Skeletal muscle tissue (tissue), 4 donors: Measurements from ENCODE around the gene SFMBT1. TPM values are rescaled to one million over a fixed set of nuclear protein-coding genes. Genes with fewer than 3 reads are reported as not detected.

Source experiments
- H3K27ac ChIP-seq: one replicate; pipeline ENCODE4 v1.7.0; 2013; ENCODE audit warnings: mild to moderate bottlenecking, low read depth, low read length, inconsistent platforms
- H3K27me3 ChIP-seq, 3 donors: one replicate each; pipeline ENCODE4 v1.7.0; 2013; ENCODE audit warnings: low read length in 3 of 3; ENCODE audit not compliant: control insufficient read depth in 3 of 3, insufficient read depth in 3 of 3
- H3K36me3 ChIP-seq, 3 donors: one replicate each; pipeline ENCODE4 v1.7.0; 2013; ENCODE audit warnings: low read length in 3 of 3; ENCODE audit not compliant: control insufficient read depth in 3 of 3, insufficient read depth in 3 of 3
- H3K4me1 ChIP-seq, 3 donors: one replicate each; pipeline ENCODE4 v1.7.0; 2013; ENCODE audit warnings: low read length in 3 of 3, mild to moderate bottlenecking in 3 of 3; ENCODE audit not compliant: control insufficient read depth in 3 of 3, insufficient read depth in 3 of 3
- H3K4me3 ChIP-seq, 3 donors: one replicate each; pipeline ENCODE4 v1.7.0; 2013; ENCODE audit warnings: low read length in 3 of 3
- H3K9ac ChIP-seq, 3 donors: one replicate each; pipeline ENCODE4 v1.7.0; 2013; ENCODE audit warnings: low read length in 3 of 3, mild to moderate bottlenecking in 3 of 3, moderate library complexity in 2 of 3, low read depth in 1 of 3
- H3K9me3 ChIP-seq, 3 donors: one replicate each; pipeline ENCODE4 v1.7.0; 2013; ENCODE audit warnings: low read length in 3 of 3; ENCODE audit not compliant: control insufficient read depth in 3 of 3
- total RNA-seq: library from RNA; depleted of rRNA; stranded (reverse); fragments of >200 nt; gene quantifications from one replicate; pipeline ENCODE4 v1.2.3, GENCODE V29; 2014
- donor health status: Osteomylitis.

SFMBT1 gene
- total RNA-seq, 1 donor from 2014 or later: 11.0 TPM

DNA sequence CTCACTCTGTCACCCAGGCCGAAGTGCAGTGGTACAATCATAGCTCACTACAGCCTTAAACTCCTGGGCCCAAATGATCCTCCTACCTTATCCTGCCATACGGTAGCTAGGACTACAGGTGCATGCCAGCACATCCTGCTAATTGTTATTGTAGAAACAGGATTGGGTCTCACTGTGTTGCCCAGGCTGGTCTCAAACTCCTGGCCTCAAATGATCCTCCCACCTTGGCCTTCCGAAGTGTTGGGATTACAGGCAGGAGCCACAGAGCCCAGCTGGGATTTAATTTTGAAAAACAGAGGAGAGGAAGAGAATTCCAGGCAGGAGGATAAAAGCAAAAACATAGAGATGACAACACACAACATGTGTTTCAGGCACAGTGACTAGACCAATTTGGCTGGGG, 40.5 kb downstream of the SFMBT1 start:
- Histone ChIP-seq H3K4me3 (no peak overlapping the region), H3K27me3 (no peaks in the 10 kb centered on the region), H3K9me3 (no peaks in the 10 kb centered on the region), H3K36me3 (no peaks in the 10 kb centered on the region), H3K9ac (no peak overlapping the region), H3K4me1 (peaks cover 0 to 10% (median 6%) of the 10 kb centered on the region in 3 donors), H3K27ac (no peak overlapping the region)

DNA sequence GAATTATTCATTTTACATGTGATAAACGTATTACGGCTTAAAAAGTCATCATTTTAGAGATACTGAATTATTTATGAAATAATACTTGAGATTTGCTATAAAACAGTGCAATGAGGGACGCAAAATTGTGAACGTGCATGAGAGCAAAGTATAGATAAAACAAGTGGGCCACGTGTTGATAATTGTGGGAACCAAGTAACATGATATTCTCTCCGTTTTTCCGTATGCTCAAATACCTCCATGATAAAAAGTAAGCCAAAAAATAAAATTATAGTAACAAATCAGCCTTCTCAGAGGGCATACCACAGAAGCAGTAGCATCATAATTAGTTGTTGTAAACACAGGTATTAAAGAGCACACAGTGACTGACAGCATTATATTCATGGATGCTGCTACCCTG, 42.6 kb downstream of the SFMBT1 start:
- H3K27ac ChIP-seq: no peak overlapping the region
- no peak overlapping the region for H3K9ac ChIP-seq
- no peak overlapping the region for H3K4me3 ChIP-seq
- no peaks in the 10 kb centered on the region for H3K27me3 ChIP-seq
- H3K4me1 ChIP-seq: peaks cover 0 to 7% (median 0%) of the 10 kb centered on the region in 3 donors
- H3K9me3 ChIP-seq: no peaks in the 10 kb centered on the region
- H3K36me3 ChIP-seq: no peaks in the 10 kb centered on the region

DNA sequence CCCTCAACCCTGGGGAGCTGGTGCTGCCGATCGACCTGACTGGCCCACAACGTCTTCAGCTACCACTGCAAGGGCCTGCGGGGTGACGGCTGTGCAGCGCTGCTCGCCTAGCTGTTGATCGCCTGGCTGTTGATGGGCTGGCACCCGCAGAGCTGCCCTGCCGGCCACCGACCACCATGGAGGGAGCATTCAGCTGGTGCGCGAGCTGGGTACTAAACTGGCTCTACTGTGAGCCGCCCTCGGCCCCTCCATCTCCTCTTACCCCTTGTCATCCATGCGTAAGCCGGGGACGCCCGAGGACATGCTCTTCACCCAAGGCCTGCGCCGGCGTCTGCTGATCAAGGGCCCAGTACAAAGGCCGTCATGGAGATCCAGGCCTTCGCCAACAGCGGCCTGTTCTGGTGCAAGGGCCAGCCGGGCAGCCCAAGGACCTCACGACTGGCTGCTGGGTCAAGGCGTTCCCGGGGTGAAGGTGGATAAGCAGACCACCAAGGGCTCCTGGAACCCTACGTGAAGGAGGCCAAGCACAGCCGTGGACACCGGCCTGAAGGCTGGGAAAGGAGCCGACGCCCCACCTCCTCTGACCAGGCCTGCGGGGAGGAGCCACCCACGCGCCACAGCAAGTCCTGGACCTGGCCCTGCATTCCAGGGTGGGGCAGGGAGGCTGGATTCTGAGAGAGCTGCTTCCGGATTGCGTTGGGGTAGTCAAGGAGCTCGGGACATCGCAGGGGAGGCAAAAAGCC, 46.9 kb downstream of the SFMBT1 start:
- Histone ChIP-seq H3K36me3 (no peaks in the 10 kb centered on the region), H3K27me3 (no peaks in the 10 kb centered on the region), H3K27ac (no peak overlapping the region), H3K4me1 (no peaks in the 10 kb centered on the region), H3K9me3 (no peaks in the 10 kb centered on the region), H3K4me3 (no peak overlapping the region), H3K9ac (no peak overlapping the region)

DNA sequence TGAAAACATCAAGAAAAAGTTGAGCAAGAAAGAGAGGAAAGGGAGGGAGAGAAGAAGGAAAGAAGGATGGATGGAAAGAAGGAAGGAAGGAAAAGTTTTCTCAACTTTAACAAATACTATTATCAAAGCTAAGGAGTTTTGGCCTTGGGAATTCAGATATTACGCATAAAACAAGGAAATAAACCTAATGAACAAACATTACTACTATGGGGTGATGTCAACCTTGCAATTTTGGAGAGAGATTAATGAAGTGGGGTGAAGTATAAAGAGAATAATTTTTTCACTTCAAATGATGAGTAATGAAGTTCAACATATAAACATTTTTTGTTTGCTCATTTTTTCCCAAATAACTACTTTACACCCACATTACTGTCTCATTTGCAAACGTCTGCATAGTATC, 55.2 kb downstream of the SFMBT1 start:
- Histone ChIP-seq H3K9me3 (no peaks in the 10 kb centered on the region), H3K9ac (no peak overlapping the region), H3K4me1 (no peaks in the 10 kb centered on the region), H3K27ac (no peak overlapping the region), H3K4me3 (no peak overlapping the region), H3K36me3 (no peaks in the 10 kb centered on the region), H3K27me3 (no peaks in the 10 kb centered on the region)

DNA sequence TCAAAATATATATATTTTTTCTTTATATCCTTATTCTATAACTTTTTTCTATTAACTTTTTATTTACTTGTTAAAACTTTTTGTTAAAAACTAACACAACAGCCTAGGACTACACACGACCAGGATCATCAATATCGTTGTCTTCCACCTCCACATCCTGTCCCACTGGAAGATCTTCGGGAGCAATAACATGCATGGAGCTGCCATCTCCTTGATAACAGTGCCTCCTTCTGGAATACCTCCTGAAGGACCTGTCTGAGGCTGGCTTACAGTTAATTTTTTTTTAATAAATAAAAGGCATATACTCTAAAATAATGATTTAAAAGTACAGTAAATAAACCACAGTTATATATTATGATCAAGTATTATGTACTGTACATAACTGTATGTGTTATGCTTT, 58.9 kb downstream of the SFMBT1 start:
- Histone ChIP-seq H3K36me3 (no peaks in the 10 kb centered on the region), H3K4me1 (peaks cover 0 to 3% (median 0%) of the 10 kb centered on the region in 3 donors), H3K4me3 (no peak overlapping the region), H3K27me3 (no peaks in the 10 kb centered on the region), H3K27ac (no peak overlapping the region), H3K9me3 (no peaks in the 10 kb centered on the region), H3K9ac (no peak overlapping the region)

DNA sequence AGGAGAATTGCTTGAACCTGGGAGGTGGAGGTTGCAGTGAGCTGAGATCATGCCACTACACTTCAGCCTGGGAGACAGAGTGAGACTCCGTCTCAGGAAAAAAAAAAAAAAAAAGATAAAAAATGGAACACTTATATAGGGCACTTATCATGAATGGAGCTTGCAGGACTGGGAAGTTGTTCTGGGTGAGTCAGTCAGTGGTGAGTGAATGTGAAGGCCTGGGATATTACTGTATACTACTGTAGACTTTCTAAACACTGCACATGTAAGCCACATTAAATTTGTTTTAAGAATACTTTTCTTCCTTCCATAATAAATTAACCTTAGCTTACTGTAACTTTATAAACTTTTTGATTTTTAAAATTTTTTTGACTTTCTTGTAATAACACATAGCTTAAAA, 59.8 kb downstream of the SFMBT1 start:
- Histone ChIP-seq H3K4me3 (no peak overlapping the region), H3K36me3 (no peaks in the 10 kb centered on the region), H3K9ac (no peak overlapping the region), H3K4me1 (peaks cover 0 to 3% (median 0%) of the 10 kb centered on the region in 3 donors), H3K27ac (no peak overlapping the region), H3K27me3 (no peaks in the 10 kb centered on the region), H3K9me3 (no peaks in the 10 kb centered on the region)

DNA sequence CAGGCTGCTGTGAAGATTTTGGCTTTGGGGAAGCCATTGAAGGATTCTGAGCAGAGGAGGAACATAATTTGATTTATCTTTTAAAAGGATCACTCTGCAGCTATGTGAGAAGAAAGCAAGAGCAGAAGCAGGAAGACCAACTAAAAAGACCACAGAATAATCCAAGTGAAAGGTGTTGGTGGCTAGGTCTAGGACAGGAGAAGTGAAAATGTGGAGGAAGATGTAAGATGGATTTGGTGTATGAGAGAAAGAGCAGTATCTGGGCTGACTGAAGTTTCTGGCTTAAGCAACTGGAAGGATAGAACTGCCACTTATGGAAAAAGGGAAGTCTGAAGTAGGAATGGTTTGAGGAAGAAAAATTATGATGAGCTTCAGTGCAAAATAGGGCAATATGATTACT, 62.0 kb downstream of the SFMBT1 start:
- H3K9me3 ChIP-seq: no peaks in the 10 kb centered on the region
- H3K4me3 ChIP-seq: no peak overlapping the region
- H3K4me1 ChIP-seq: peaks cover 0 to 7% (median 4%) of the 10 kb centered on the region in 3 donors
- peak overlapping the region; percentile 32 for H3K27ac ChIP-seq
- H3K27me3 ChIP-seq: no peaks in the 10 kb centered on the region
- H3K36me3 ChIP-seq: no peaks in the 10 kb centered on the region
- no peak overlapping the region for H3K9ac ChIP-seq

DNA sequence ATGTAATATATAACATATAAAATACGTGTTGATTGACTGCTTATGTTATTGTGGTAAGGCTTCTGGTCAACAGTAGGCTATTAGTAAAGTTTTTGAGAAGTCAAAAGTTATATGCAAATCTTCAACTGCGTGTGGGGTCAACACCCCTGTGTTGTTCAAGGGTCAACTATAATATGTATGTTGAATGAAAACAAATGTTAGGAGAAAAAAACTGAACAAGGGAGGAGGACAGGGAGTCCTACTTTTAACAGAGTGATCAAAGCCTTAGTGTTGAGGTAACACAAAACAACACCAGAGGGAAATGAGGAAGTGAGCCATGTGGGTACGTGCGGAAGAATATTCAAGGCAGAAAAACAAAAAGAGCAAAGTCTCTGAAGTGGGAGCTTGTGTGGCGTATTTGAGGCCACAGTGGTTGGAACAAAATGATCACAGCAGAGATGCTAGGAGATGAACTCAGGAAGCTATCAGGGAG, 62.5 kb downstream of the SFMBT1 start:
- Histone ChIP-seq H3K9ac (no peak overlapping the region), H3K27me3 (no peaks in the 10 kb centered on the region), H3K9me3 (no peaks in the 10 kb centered on the region), H3K27ac (peak overlapping the region; percentile 32), H3K36me3 (no peaks in the 10 kb centered on the region), H3K4me1 (peaks cover 0 to 7% (median 4%) of the 10 kb centered on the region in 3 donors), H3K4me3 (no peak overlapping the region)

DNA sequence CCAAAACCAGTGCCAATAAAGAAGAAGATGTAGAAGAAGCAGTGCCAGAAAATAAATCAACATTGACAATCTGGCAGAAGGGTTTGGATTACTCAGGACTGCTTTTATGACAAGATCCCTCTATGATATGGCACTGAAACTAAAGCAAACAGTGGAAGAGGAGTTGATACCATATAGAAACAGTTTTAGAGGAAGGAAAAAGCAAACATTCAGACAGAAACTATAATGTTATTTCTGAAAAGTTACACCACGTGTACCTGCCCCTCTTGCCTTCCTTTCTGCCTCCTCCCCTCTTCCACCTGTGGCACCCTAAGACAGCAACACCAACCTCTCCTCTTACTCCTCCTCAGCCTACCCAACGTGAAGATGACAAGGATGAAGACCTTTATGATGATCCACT, 63.0 kb downstream of the SFMBT1 start:
- H3K9me3 ChIP-seq: no peaks in the 10 kb centered on the region
- no peak overlapping the region for H3K27ac ChIP-seq
- peaks cover 0 to 7% (median 4%) of the 10 kb centered on the region in 3 donors for H3K4me1 ChIP-seq
- no peaks in the 10 kb centered on the region for H3K36me3 ChIP-seq
- H3K4me3 ChIP-seq: no peak overlapping the region
- no peak overlapping the region for H3K9ac ChIP-seq
- no peaks in the 10 kb centered on the region for H3K27me3 ChIP-seq

DNA sequence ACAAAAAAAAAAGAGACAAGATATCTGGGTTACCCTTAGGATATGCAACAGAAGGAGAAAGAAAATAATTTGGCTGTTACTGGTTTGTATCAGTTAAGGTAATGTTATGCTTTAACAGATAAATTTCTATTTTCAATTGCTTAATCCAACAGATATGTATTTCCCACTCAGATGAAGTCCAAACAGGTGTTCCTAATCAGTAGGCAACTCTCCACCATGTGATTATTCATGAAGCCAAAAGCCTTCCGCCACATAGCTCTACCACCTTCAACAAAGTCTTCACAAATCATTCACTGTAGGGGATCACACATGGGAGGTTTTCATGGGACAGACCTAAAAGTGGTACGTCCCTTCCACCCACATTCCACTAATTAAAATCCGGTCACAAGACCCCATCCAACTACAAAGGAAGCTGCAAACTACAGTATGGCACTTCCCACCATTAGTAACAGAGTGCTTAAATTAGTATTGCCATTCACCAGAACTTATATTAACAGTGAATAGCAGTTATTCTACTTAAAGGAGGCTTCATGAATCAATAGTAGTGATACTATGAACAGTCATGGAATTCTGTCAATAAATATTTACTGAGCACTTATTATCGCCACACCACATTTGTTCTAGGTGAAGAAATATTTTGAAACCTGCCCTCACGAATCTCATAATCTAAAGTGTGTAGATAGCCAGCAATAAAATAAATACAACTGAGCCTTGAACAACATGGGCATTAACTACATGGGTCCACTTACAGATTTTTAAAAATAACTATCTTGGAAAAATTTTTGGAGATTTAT, 66.5 kb downstream of the SFMBT1 start:
- Histone ChIP-seq H3K27ac (peak overlapping the region; percentile 89), H3K4me1 (peaks cover 0 to 7% (median 4%) of the 10 kb centered on the region in 3 donors), H3K9me3 (no peaks in the 10 kb centered on the region), H3K27me3 (no peaks in the 10 kb centered on the region), H3K4me3 (peak overlapping the region in 1 of 3 donors; percentile 41), H3K9ac (no peak overlapping the region), H3K36me3 (no peaks in the 10 kb centered on the region)
